Thyroid gland (tissue), 4 donors: ENCODE results near the gene SMO.
A peak's percentile ranks its signal among the peaks of the same experiment; 100 is the strongest.

ENCODE experiments used
- POLR2A ChIP-seq, 2 donors: fragments of 450-650 bp; IDR thresholded peaks; one replicate each; pipeline ENCODE4 v1.6.1; 2017; ENCODE audit warnings: antibody characterized with exemption in 2 of 2, mild to moderate bottlenecking in 2 of 2, moderate library complexity in 1 of 2
- TF ChIP-seq, protein P1 (sequence below), 6 experiments: fragments of 200-600 bp in 3 of 6; fragments of 450-650 bp in 3 of 6; sonication (generic) in 3 of 6; IDR thresholded peaks; one replicate each; pipeline ENCODE4 v1.5.1; 2016 to 2019; ENCODE audit warnings: antibody characterized with exemption in 6 of 6, mild to moderate bottlenecking in 2 of 6, inconsistent platforms in 1 of 6, moderate library complexity in 1 of 6

DNA sequence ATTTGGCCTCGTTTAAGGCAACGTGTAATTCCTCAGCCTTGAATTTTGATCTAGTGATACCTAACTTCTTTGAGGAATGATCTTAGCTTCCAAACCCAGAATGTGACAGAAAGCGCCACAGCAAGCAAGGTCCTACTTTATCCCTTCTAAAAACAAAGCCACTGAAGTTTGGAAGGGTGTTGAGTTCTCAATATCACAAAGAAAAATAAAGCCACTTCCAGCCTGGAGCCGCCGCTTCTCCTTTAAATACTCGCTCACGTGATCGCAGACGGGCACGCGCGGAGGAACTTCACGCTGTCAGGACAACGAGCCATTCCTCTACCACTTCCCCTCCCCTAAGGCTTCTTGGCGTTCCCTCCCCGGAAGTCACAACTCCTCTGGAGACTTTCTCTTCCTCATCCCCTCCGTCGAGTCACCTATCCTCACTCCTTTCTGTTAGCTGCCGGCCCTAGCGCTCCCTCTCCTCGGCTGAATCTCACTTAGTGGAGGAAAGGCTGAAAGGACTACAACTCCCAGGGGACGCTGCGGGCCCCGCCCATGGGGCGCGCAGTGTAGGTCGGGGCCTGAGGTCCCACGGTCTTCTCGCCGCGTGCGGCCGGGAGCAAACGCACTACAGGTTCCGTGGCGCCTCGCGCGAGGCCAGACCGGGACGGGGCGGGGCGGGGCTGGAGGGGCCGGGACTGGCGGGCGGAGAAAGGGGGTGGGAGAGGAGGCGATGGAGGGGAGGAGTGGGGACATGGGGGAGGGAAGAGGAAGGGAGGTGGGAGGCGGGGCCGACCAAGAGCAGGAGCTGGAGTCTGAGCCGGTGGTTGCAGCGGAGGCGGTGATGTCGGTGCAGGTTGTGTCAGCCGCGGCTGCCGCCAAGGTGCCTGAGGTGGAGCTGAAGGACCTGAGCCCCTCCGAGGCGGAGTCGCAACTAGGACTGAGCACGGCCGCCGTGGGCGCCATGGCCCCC is 36.1 kb downstream of the SMO start, which contains the start of gene AHCYL2:
- TF ChIP-seq, protein P1, sequence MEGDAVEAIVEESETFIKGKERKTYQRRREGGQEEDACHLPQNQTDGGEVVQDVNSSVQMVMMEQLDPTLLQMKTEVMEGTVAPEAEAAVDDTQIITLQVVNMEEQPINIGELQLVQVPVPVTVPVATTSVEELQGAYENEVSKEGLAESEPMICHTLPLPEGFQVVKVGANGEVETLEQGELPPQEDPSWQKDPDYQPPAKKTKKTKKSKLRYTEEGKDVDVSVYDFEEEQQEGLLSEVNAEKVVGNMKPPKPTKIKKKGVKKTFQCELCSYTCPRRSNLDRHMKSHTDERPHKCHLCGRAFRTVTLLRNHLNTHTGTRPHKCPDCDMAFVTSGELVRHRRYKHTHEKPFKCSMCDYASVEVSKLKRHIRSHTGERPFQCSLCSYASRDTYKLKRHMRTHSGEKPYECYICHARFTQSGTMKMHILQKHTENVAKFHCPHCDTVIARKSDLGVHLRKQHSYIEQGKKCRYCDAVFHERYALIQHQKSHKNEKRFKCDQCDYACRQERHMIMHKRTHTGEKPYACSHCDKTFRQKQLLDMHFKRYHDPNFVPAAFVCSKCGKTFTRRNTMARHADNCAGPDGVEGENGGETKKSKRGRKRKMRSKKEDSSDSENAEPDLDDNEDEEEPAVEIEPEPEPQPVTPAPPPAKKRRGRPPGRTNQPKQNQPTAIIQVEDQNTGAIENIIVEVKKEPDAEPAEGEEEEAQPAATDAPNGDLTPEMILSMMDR (IDR thresholded peaks at IDR 0.05) = no peak
- TF ChIP-seq POLR2A (IDR thresholded peaks at IDR 0.05) = peak; percentile 54 to 92
